SK-N-SH treated with all-trans-retinoic acid at 6 μM for 48 hours (cell line): ENCODE measurements around the gene KPNA1.
"Not testable (repeated sequence)": the region's sequence is repeated elsewhere in the genome, so short reads cannot be mapped to it uniquely, and the experiment has no call there.

Experiments
- ATAC-seq: fragments of 200-7000 bp; cut with Tn5 transposase; 3 replicates; pipeline ENCODE4 v1.9.1; 2020; ENCODE audit warnings: mild to moderate bottlenecking, moderate library complexity
- ARNTL ChIP-seq: fragments of 450-650 bp; formaldehyde crosslinking; IDR thresholded peaks from 2 replicates; pipeline ENCODE4 v1.5.0; 2020; ENCODE audit warnings: low read depth, mild to moderate bottlenecking, moderate library complexity, borderline replicate concordance
- BACH2 ChIP-seq: fragments of 250-450 bp; sonication (Bioruptor Pico); IDR thresholded peaks from 2 replicates; pipeline ENCODE4 v1.9.0; 2021; ENCODE audit warnings: mild to moderate bottlenecking, borderline replicate concordance
- CSDC2 ChIP-seq: fragments of 250-450 bp; sonication (Bioruptor Pico); IDR thresholded peaks from 2 replicates; pipeline ENCODE4 v1.5.0; 2020; ENCODE audit warnings: mild to moderate bottlenecking, moderate library complexity
- ESRRG ChIP-seq: fragments of 250-450 bp; sonication (Bioruptor Pico); IDR thresholded peaks from 2 replicates; pipeline ENCODE4 v1.6.1; 2021; ENCODE audit warnings: mild to moderate bottlenecking
- GLIS3 ChIP-seq: fragments of 250-450 bp; sonication (Bioruptor Pico); IDR thresholded peaks from 2 replicates; pipeline ENCODE4 v1.5.0; 2020; ENCODE audit warnings: mild to moderate bottlenecking, moderate library complexity
- ISL1 ChIP-seq: fragments of 250-450 bp; sonication (Bioruptor Pico); IDR thresholded peaks from 2 replicates; pipeline ENCODE4 v2.1.2; 2022; ENCODE audit warnings: mild to moderate bottlenecking, moderate library complexity
- OSR1 ChIP-seq: fragments of 250-450 bp; sonication (Bioruptor Pico); IDR thresholded peaks from 2 replicates; pipeline ENCODE4 v1.8.0; 2022; ENCODE audit warnings: moderate library complexity, mild to moderate bottlenecking, inconsistent platforms
- PPARA ChIP-seq: fragments of 250-450 bp; sonication (Bioruptor Pico); IDR thresholded peaks from 2 replicates; pipeline ENCODE4 v1.5.0; 2020; ENCODE audit warnings: mild to moderate bottlenecking, borderline replicate concordance
- RARB ChIP-seq: fragments of 250-450 bp; sonication (Bioruptor Pico); IDR thresholded peaks from 2 replicates; pipeline ENCODE4 v1.8.0; 2021; ENCODE audit warnings: mild to moderate bottlenecking, moderate library complexity
- SNAI2 ChIP-seq: fragments of 250-450 bp; sonication (Bioruptor Pico); IDR thresholded peaks from 2 replicates; pipeline ENCODE4 v1.5.0; 2020; ENCODE audit warnings: mild to moderate bottlenecking, moderate library complexity
- TCF4 ChIP-seq: fragments of 250-450 bp; sonication (Bioruptor Pico); IDR thresholded peaks from 2 replicates; pipeline ENCODE4 v1.8.0; 2021; ENCODE audit warnings: mild to moderate bottlenecking, moderate library complexity, borderline replicate concordance
- TOX ChIP-seq: fragments of 250-450 bp; sonication (Bioruptor Pico); IDR thresholded peaks from 2 replicates; pipeline ENCODE4 v1.8.0; 2021; ENCODE audit warnings: mild to moderate bottlenecking, moderate library complexity, borderline replicate concordance
- ZC3H10 ChIP-seq: fragments of 250-450 bp; sonication (Bioruptor Pico); IDR thresholded peaks from 2 replicates; pipeline ENCODE4 v1.5.1; 2021; ENCODE audit warnings: mild to moderate bottlenecking, moderate library complexity
- ZFP3 ChIP-seq: fragments of 250-450 bp; sonication (Bioruptor Pico); IDR thresholded peaks from 2 replicates; pipeline ENCODE4 v1.5.0; 2020; ENCODE audit warnings: mild to moderate bottlenecking, moderate library complexity
- ZFP30 ChIP-seq: fragments of 450-650 bp; formaldehyde crosslinking; IDR thresholded peaks from 2 replicates; pipeline ENCODE4 v1.5.0; 2022; ENCODE audit warnings: mild to moderate bottlenecking, moderate library complexity
- ZNF565 ChIP-seq: fragments of 450-650 bp; formaldehyde crosslinking; conservative IDR thresholded peaks from 2 replicates; pipeline ENCODE4 v1.5.0; 2020; ENCODE audit warnings: low read depth, mild to moderate bottlenecking, moderate library complexity
- ZNF70 ChIP-seq: fragments of 450-650 bp; formaldehyde crosslinking; IDR thresholded peaks from 2 replicates; pipeline ENCODE4 v1.5.0; 2020; ENCODE audit warnings: mild to moderate bottlenecking, moderate library complexity
- ZNF8 ChIP-seq: fragments of 450-650 bp; formaldehyde crosslinking; IDR thresholded peaks from 2 replicates; pipeline ENCODE4 v1.5.0; 2020; ENCODE audit warnings: mild to moderate bottlenecking, moderate library complexity
- TF ChIP-seq, protein P1 (sequence below): fragments of 250-450 bp; sonication (Bioruptor Pico); IDR thresholded peaks from 2 replicates; pipeline ENCODE4 v1.8.0; 2020; ENCODE audit warnings: mild to moderate bottlenecking, moderate library complexity, borderline replicate concordance
- TF ChIP-seq, protein P2 (sequence below): fragments of 250-450 bp; sonication (Bioruptor Pico); IDR thresholded peaks from 2 replicates; pipeline ENCODE4 v1.5.1; 2021; ENCODE audit warnings: mild to moderate bottlenecking, moderate library complexity
- TF ChIP-seq, protein P3 (sequence below): fragments of 250-450 bp; sonication (Bioruptor Pico); IDR thresholded peaks from 2 replicates; pipeline ENCODE4 v1.8.0; 2021; ENCODE audit warnings: low read depth, mild to moderate bottlenecking, moderate library complexity, borderline replicate concordance
- TF ChIP-seq, protein P4 (sequence below): fragments of 250-450 bp; sonication (Bioruptor Pico); IDR thresholded peaks from 2 replicates; pipeline ENCODE4 v1.5.1; 2020; ENCODE audit warnings: low read depth, mild to moderate bottlenecking, moderate library complexity

The KPNA1 gene

DNA sequence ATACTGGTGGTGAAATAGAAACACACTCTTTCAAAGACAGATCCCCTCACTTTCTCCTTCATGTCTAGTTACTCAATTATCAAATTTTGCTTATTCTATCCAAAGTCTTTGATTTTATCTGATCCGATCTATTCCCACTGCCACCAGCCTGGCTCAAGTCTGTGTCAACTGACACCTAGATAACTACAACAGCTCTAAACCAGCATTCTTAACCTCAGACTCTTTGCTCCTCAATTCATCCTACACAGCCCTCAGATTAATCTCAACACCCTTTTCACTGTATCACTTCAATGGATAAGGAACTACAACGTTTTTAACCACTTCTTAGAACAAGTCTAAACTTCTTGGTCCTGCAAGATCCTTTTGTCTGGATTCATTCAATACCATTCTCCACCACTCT is 9.1 kb downstream of the KPNA1 start:
- no peak for ATAC-seq
- TF ChIP-seq GLIS3 (no peak), ZC3H10 (CRISPR knock-in tag) (no peak), ESRRG (CRISPR knock-in tag) (no peak), ARNTL (CRISPR knock-in tag) (no peak), TCF4 (CRISPR knock-in tag) (no peak), OSR1 (no peak), ZFP30 (CRISPR knock-in tag) (no peak), ZFP3 (CRISPR knock-in tag) (no peak)

DNA sequence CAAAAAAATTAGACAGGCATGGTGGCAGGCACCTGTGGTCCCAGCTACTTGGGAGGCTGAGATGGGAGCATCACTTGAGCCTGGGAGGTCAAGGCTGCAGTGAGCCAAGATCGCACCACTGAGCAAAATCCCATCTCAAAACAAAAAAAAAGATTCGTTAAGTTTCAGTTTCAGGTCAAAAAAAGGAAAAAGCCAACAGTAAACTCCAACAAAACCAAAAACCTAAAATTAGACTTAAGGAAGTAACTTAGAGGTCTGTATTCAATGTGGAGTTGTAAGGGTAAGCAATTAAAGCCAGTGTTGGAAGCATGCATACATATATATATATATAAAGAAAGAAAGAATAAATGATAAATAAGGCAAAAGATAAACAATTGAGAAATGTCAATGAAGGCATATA is 11.8 kb downstream of the KPNA1 start:
- ATAC-seq: no peak
- TF ChIP-seq ARNTL (CRISPR knock-in tag) (no peak), OSR1 (no peak), SNAI2 (CRISPR knock-in tag) (no peak)

DNA sequence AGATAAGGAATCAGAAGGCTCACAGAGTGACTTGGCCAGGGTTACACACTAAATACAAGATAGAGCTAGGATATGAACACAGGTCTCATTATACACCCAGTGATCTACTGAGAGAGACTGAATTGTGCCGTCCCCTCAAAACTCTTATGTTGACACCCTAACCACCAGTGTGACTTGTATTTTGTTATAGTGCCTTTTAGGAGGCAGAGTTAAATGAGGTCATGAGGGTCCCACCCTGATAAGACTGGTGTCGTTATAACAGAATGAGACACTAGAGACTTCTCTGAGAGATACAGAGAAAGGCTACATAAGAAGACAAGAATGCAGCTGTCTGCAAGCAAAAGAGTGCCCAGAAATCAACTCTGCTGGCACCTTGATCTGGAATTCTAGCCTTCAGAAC is 12.6 kb downstream of the KPNA1 start:
- no peak for TF ChIP-seq ZFP3 (CRISPR knock-in tag)
- TF ChIP-seq ISL1: no peak
- TF ChIP-seq ZNF70 (CRISPR knock-in tag): no peak
- TF ChIP-seq ZNF8 (CRISPR knock-in tag): no peak
- TF ChIP-seq, protein P1, sequence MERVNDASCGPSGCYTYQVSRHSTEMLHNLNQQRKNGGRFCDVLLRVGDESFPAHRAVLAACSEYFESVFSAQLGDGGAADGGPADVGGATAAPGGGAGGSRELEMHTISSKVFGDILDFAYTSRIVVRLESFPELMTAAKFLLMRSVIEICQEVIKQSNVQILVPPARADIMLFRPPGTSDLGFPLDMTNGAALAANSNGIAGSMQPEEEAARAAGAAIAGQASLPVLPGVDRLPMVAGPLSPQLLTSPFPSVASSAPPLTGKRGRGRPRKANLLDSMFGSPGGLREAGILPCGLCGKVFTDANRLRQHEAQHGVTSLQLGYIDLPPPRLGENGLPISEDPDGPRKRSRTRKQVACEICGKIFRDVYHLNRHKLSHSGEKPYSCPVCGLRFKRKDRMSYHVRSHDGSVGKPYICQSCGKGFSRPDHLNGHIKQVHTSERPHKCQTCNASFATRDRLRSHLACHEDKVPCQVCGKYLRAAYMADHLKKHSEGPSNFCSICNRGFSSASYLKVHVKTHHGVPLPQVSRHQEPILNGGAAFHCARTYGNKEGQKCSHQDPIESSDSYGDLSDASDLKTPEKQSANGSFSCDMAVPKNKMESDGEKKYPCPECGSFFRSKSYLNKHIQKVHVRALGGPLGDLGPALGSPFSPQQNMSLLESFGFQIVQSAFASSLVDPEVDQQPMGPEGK (CRISPR knock-in tag): no peak
- no peak for TF ChIP-seq TOX (CRISPR knock-in tag)
- TF ChIP-seq, protein P2, sequence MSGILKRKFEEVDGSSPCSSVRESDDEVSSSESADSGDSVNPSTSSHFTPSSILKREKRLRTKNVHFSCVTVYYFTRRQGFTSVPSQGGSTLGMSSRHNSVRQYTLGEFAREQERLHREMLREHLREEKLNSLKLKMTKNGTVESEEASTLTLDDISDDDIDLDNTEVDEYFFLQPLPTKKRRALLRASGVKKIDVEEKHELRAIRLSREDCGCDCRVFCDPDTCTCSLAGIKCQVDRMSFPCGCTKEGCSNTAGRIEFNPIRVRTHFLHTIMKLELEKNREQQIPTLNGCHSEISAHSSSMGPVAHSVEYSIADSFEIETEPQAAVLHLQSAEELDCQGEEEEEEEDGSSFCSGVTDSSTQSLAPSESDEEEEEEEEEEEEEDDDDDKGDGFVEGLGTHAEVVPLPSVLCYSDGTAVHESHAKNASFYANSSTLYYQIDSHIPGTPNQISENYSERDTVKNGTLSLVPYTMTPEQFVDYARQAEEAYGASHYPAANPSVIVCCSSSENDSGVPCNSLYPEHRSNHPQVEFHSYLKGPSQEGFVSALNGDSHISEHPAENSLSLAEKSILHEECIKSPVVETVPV (CRISPR knock-in tag): no peak
- no peak for TF ChIP-seq PPARA (CRISPR knock-in tag)
- TF ChIP-seq OSR1: no peak
- TF ChIP-seq ZC3H10 (CRISPR knock-in tag): no peak
- TF ChIP-seq, protein P3, sequence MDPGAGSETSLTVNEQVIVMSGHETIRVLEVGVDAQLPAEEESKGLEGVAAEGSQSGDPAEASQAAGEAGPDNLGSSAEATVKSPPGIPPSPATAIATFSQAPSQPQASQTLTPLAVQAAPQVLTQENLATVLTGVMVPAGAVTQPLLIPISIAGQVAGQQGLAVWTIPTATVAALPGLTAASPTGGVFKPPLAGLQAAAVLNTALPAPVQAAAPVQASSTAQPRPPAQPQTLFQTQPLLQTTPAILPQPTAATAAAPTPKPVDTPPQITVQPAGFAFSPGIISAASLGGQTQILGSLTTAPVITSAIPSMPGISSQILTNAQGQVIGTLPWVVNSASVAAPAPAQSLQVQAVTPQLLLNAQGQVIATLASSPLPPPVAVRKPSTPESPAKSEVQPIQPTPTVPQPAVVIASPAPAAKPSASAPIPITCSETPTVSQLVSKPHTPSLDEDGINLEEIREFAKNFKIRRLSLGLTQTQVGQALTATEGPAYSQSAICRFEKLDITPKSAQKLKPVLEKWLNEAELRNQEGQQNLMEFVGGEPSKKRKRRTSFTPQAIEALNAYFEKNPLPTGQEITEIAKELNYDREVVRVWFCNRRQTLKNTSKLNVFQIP: no peak
- no peak for TF ChIP-seq ZNF565 (CRISPR knock-in tag)
- TF ChIP-seq, protein P4, sequence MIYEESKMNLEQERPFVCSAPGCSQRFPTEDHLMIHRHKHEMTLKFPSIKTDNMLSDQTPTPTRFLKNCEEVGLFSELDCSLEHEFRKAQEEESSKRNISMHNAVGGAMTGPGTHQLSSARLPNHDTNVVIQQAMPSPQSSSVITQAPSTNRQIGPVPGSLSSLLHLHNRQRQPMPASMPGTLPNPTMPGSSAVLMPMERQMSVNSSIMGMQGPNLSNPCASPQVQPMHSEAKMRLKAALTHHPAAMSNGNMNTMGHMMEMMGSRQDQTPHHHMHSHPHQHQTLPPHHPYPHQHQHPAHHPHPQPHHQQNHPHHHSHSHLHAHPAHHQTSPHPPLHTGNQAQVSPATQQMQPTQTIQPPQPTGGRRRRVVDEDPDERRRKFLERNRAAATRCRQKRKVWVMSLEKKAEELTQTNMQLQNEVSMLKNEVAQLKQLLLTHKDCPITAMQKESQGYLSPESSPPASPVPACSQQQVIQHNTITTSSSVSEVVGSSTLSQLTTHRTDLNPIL (CRISPR knock-in tag): no peak
- no peak for TF ChIP-seq RARB (CRISPR knock-in tag)
- no peak for TF ChIP-seq CSDC2 (CRISPR knock-in tag)
- no peak for TF ChIP-seq TCF4 (CRISPR knock-in tag)
- ATAC-seq: no peak

DNA sequence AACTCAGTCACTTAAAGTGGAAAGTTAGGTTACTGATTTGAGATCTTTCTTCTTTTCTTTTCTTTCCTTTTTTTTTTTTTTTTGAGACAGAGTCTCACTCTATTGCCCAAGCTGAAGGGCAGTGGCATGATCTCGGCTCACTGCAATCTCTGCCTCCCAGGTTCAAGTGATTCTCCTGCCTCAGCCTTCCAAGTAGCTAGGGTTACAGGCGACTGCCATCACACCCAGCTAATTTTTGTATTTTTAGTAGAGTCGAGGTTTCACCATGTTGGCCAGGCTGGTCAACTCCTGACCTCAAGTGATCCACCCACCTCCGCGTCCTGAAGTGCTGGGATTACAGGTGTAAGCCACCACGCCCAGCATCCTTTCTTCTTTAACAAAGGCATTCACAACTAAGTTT is 13.8 kb downstream of the KPNA1 start:
- ATAC-seq: not testable (repeated sequence)

DNA sequence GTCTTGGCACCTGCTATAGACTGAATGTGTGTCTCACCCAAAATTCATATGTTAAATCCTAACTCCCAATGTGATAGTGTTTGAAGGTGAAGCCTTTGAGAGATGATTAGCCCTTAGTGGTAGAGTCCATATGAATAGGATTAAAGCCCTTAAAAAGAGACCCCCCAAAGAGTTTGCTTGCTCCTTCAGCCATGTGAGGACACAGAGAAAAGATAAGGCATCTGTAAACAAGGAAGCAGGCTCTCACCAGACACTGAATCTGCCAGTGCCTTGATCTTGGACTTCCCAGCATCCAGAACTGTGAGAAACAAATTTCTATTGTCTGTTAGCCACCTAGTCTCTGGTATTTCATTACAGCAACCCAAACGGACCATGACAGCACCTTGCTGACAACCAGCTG is 16.6 kb downstream of the KPNA1 start:
- no peak for ATAC-seq
- TF ChIP-seq, protein P3: no peak
- TF ChIP-seq TOX (CRISPR knock-in tag) (no peak), ZNF565 (CRISPR knock-in tag) (no peak), ARNTL (CRISPR knock-in tag) (no peak), ZFP30 (CRISPR knock-in tag) (no peak), ISL1 (no peak), ZFP3 (CRISPR knock-in tag) (no peak), BACH2 (CRISPR knock-in tag) (no peak), PPARA (CRISPR knock-in tag) (no peak)
- TF ChIP-seq, protein P1 (CRISPR knock-in tag): no peak
